Testis (tissue), 2 donors: Measurements from ENCODE around the gene MAPKAPK5.

Experiments
- CTCF ChIP-seq, 3 experiments: fragments of 450-650 bp in 2 of 3; fragments of 200-600 bp in 1 of 3; sonication (generic) in 1 of 3; IDR thresholded peaks; one replicate each; pipeline ENCODE4 v1.5.1; 2016 to 2019; ENCODE audit warnings: antibody characterized with exemption in 3 of 3, mild to moderate bottlenecking in 2 of 3, moderate library complexity in 1 of 3
- POLR2A ChIP-seq: fragments of 450-650 bp; IDR thresholded peaks from one replicate; pipeline ENCODE4 v1.6.1; 2017; ENCODE audit warnings: antibody characterized with exemption, mild to moderate bottlenecking, moderate library complexity

GRCh38 chr12:111893287-111893686 is 51.3 kb downstream of the MAPKAPK5 start:
- TF ChIP-seq POLR2A (no peak), CTCF (IDR thresholded peaks at IDR 0.05) (no peak)
